ENCODE results near the gene FAP. TPM values are rescaled to one million over a fixed set of nuclear protein-coding genes. Genes with fewer than 3 reads are reported as not detected.

FAP gene
- total RNA-seq (44.5 and 67.8 TPM in 2 replicates), polyA plus RNA-seq (38.1 and 40.4 TPM in 2 replicates)

GRCh38 chr2:162243294-162243693 lies at the start of gene FAP:
FAP (minus strand) TSS chr2:162243445; CDS start chr2:162243327, 118 bp downstream.
- Histone ChIP-seq H3K9me3 (ENCODE audit: low read depth) (no peaks in the 10 kb centered on the region), H4K20me1 (ENCODE audit: insufficient read depth, poor library complexity, severe bottlenecking) (no peaks in the 10 kb centered on the region), H3K4me3 (peak within 1 kb of the TSS; percentile 21), H3K4me1 (ENCODE audit: insufficient read depth) (peaks cover 16% of the 10 kb centered on the region), H3K4me2 (peak within 1 kb of the TSS; percentile 66), H3K9me2 (replicated peaks; ENCODE audit: insufficient read depth) (no peaks in the 10 kb centered on the region), H3K79me2 (peaks cover 2% of the 10 kb centered on the region), H3K36me3 (replicated peaks; ENCODE audit: insufficient read depth, low read depth) (no peaks in the 10 kb centered on the region), H3K27me3 (no peaks in the 10 kb centered on the region), H2AFZ (peak within 1 kb of the TSS; percentile 8), H3K27ac (peak within 1 kb of the TSS; percentile 87)
- DNase-seq (ENCODE audit: low spot score): peak; percentile 58
- 43% methylated on average over 6 of the region's 6 CpGs for WGBS (ENCODE audit: low lambda C conversion rate, missing lambda C conversion rate)
- TF ChIP-seq EZH2phosphoT487 (IDR thresholded peaks at IDR 0.05; ENCODE audit: low read depth, severe bottlenecking, unreplicated experiment) (no peak), EZH2 (IDR thresholded peaks at IDR 0.05; ENCODE audit: borderline replicate concordance) (no peak), CTCF (IDR thresholded peaks at IDR 0.05; ENCODE audit: poor library complexity) (no peak)

- WGBS (ENCODE audit: low lambda C conversion rate, missing lambda C conversion rate): 80% methylated on average over 3 of the region's 3 CpGs
These were observed 48.5 kb upstream of the FAP start for GRCh38 chr2:162291748-162292147.

GRCh38 chr2:162282765-162283425 lies 39.6 kb upstream of the FAP start:
- Histone ChIP-seq H3K4me2 (no peak overlapping the region), H3K36me3 (replicated peaks; ENCODE audit: insufficient read depth, low read depth) (no peaks in the 10 kb centered on the region), H3K9me2 (replicated peaks; ENCODE audit: insufficient read depth) (no peaks in the 10 kb centered on the region), H4K20me1 (ENCODE audit: insufficient read depth, poor library complexity, severe bottlenecking) (no peaks in the 10 kb centered on the region), H3K79me2 (no peaks in the 10 kb centered on the region), H3K4me1 (ENCODE audit: insufficient read depth) (no peaks in the 10 kb centered on the region), H3K9me3 (ENCODE audit: low read depth) (no peaks in the 10 kb centered on the region), H3K27me3 (no peaks in the 10 kb centered on the region), H2AFZ (no peak overlapping the region), H3K4me3 (no peak overlapping the region), H3K27ac (no peak overlapping the region)
- 87% methylated on average over 4 of the region's 4 CpGs for WGBS (ENCODE audit: low lambda C conversion rate, missing lambda C conversion rate)
- no peak for DNase-seq (ENCODE audit: low spot score)
- TF ChIP-seq EZH2 (IDR thresholded peaks at IDR 0.05; ENCODE audit: borderline replicate concordance) (no peak), CTCF (IDR thresholded peaks at IDR 0.05; ENCODE audit: poor library complexity) (no peak), EZH2phosphoT487 (IDR thresholded peaks at IDR 0.05; ENCODE audit: low read depth, severe bottlenecking, unreplicated experiment) (no peak)

More at GRCh38 chr2:162291748-162292147, 48.5 kb upstream of the FAP start:
- no peaks in the 10 kb centered on the region for H3K9me2 ChIP-seq (replicated peaks; ENCODE audit: insufficient read depth)
- H3K9me3 ChIP-seq (ENCODE audit: low read depth): no peaks in the 10 kb centered on the region
- H3K4me2 ChIP-seq: no peak overlapping the region
- H3K4me1 ChIP-seq (ENCODE audit: insufficient read depth): no peaks in the 10 kb centered on the region
- no peak overlapping the region for H2AFZ ChIP-seq
- H3K36me3 ChIP-seq (replicated peaks; ENCODE audit: insufficient read depth, low read depth): no peaks in the 10 kb centered on the region
- H3K4me3 ChIP-seq: no peak overlapping the region
- H4K20me1 ChIP-seq (ENCODE audit: insufficient read depth, poor library complexity, severe bottlenecking): no peaks in the 10 kb centered on the region
- TF ChIP-seq EZH2phosphoT487 (IDR thresholded peaks at IDR 0.05; ENCODE audit: low read depth, severe bottlenecking, unreplicated experiment) (no peak), EZH2 (IDR thresholded peaks at IDR 0.05; ENCODE audit: borderline replicate concordance) (no peak), CTCF (IDR thresholded peaks at IDR 0.05; ENCODE audit: poor library complexity) (no peak)
- no peak for DNase-seq (ENCODE audit: low spot score)
- no peaks in the 10 kb centered on the region for H3K79me2 ChIP-seq
- H3K27ac ChIP-seq: no peak overlapping the region
- H3K27me3 ChIP-seq: no peaks in the 10 kb centered on the region

Data from hepatocyte (in vitro differentiated cells).